ENCODE measurements around the gene ARL3. TPM values are rescaled to one million over a fixed set of nuclear protein-coding genes. Genes with fewer than 3 reads are reported as not detected.
A peak's percentile ranks its signal among the peaks of the same experiment; 100 is the strongest.

Gene ARL3
- total and polyA plus RNA-seq, 2 experiments from 2014 or later, result 8.5 to 22.6 TPM

DNA sequence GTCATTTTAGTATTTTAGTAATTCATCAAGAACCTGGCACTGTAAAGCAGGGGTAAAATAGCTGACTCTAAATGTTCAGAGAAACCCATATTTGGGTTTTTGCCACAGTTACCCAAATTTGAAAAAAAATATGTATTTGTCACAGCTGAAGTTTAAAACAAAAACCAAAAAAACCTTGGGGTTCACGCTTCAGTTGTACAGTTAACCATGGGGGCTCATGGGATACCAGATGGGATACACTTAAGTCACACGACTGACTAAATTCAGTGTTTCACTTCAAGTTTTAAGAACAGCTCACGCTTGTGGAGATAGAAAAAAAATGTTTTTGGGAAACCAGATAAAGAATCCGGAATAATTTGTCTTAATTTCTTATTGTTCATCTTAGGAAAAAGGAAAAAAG is 2.1 kb downstream of the ARL3 start:
- ATAC-seq (no peak), DNase-seq (ENCODE audit: low spot score) (no peak)
- no peaks in the 10 kb centered on the region for H3K9me2 ChIP-seq (ENCODE audit: insufficient read depth)
- Mint-ChIP-seq H3K27me3 (ENCODE audit: insufficient read depth, low read depth, poor library complexity) (peaks cover 2% of the 10 kb centered on the region), H3K36me3 (ENCODE audit: low read depth) (peaks cover 7% of the 10 kb centered on the region), H3K27ac (no peak overlapping the region), H3K4me3 (peak overlapping the region; percentile 90; the same call in 2 of the 3 replicates), H3K4me1 (peaks cover 27% of the 10 kb centered on the region), H3K9me3 (no peaks in the 10 kb centered on the region)
- no peaks in the 10 kb centered on the region for H3K27me3 ChIP-seq (ENCODE audit: insufficient read depth)
- H3K4me2 ChIP-seq, result no peak overlapping the region
- peaks cover 22% of the 10 kb centered on the region for H4K20me1 ChIP-seq (replicated peaks; ENCODE audit: insufficient read depth)
- H2AFZ ChIP-seq, result no peak overlapping the region
- H3K79me2 ChIP-seq (replicated peaks; ENCODE audit: insufficient read depth), result peaks cover 85% of the 10 kb centered on the region
- H3K4me3 ChIP-seq, result no peak overlapping the region
- H3F3A ChIP-seq (replicated peaks; ENCODE audit: low read depth), result peaks cover 6% of the 10 kb centered on the region; the same call in 1 of the 2 replicates
- H3K4me1 ChIP-seq (ENCODE audit: insufficient read depth), result peaks cover 20% of the 10 kb centered on the region
- no peak overlapping the region for H3K27ac ChIP-seq (ENCODE audit: low read depth)
- 0 out of 2 replicates have a peak, but pooled peaks cover 4% of the 10 kb centered on the region for H3K36me3 ChIP-seq (ENCODE audit: insufficient read depth)
- TF ChIP-seq ZNF114 (CRISPR knock-in tag; IDR thresholded peaks at IDR 0.05) (no peak), POLR2AphosphoS5 (IDR thresholded peaks at IDR 0.05; ENCODE audit: low read depth) (no peak), CREB1 (CRISPR knock-in tag; IDR thresholded peaks at IDR 0.05; ENCODE audit: low read depth) (no peak), JUNB (IDR thresholded peaks at IDR 0.05; ENCODE audit: unreplicated experiment) (no peak), ZNF331 (CRISPR knock-in tag; IDR thresholded peaks at IDR 0.05; ENCODE audit: low read depth) (no peak)
- TF ChIP-seq, protein P1, sequence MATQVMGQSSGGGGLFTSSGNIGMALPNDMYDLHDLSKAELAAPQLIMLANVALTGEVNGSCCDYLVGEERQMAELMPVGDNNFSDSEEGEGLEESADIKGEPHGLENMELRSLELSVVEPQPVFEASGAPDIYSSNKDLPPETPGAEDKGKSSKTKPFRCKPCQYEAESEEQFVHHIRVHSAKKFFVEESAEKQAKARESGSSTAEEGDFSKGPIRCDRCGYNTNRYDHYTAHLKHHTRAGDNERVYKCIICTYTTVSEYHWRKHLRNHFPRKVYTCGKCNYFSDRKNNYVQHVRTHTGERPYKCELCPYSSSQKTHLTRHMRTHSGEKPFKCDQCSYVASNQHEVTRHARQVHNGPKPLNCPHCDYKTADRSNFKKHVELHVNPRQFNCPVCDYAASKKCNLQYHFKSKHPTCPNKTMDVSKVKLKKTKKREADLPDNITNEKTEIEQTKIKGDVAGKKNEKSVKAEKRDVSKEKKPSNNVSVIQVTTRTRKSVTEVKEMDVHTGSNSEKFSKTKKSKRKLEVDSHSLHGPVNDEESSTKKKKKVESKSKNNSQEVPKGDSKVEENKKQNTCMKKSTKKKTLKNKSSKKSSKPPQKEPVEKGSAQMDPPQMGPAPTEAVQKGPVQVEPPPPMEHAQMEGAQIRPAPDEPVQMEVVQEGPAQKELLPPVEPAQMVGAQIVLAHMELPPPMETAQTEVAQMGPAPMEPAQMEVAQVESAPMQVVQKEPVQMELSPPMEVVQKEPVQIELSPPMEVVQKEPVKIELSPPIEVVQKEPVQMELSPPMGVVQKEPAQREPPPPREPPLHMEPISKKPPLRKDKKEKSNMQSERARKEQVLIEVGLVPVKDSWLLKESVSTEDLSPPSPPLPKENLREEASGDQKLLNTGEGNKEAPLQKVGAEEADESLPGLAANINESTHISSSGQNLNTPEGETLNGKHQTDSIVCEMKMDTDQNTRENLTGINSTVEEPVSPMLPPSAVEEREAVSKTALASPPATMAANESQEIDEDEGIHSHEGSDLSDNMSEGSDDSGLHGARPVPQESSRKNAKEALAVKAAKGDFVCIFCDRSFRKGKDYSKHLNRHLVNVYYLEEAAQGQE (IDR thresholded peaks at IDR 0.05; ENCODE audit: unreplicated experiment), result no peak

DNA sequence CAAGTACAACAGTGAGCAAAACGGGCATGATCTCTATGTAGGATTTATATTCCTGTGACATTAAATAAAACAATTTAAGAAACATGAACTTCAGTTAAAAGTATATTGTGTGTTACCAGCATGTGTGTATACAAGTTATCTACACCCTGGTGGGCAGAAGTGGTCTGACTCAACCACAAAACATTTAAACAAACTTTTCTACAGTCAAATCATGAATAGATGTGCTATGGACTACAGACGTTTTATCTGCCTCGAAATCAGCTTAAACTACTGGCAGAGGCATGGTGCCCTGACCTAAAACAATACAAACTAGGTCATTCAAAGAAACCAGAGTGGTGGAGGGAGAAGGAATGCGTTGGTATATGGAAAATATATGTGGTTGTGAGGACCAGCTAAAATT is 3.6 kb downstream of the ARL3 start:
- Histone ChIP-seq H3K4me2 (no peak overlapping the region), H3K27me3 (ENCODE audit: insufficient read depth) (no peaks in the 10 kb centered on the region), H3K4me3 (no peak overlapping the region), H3K36me3 (ENCODE audit: insufficient read depth) (no peaks in the 10 kb centered on the region), H3K4me1 (ENCODE audit: insufficient read depth) (peaks cover 9% of the 10 kb centered on the region), H3F3A (replicated peaks; ENCODE audit: low read depth) (peaks cover 6% of the 10 kb centered on the region; the same call in 1 of the 2 replicates), H3K27ac (ENCODE audit: low read depth) (no peak overlapping the region), H3K9me2 (ENCODE audit: insufficient read depth) (no peaks in the 10 kb centered on the region), H4K20me1 (replicated peaks; ENCODE audit: insufficient read depth) (peaks cover 15% of the 10 kb centered on the region), H3K79me2 (replicated peaks; ENCODE audit: insufficient read depth) (peaks cover 83% of the 10 kb centered on the region), H2AFZ (no peak overlapping the region)
- H3K27ac Mint-ChIP-seq, result no peak overlapping the region
- no peaks in the 10 kb centered on the region; the same call in 1 of the 3 replicates for H3K36me3 Mint-ChIP-seq (ENCODE audit: low read depth)
- no peaks in the 10 kb centered on the region for H3K27me3 Mint-ChIP-seq (ENCODE audit: insufficient read depth, low read depth, poor library complexity)
- ATAC-seq, result no peak
- H3K4me1 Mint-ChIP-seq, result peaks cover 15% of the 10 kb centered on the region
- H3K4me3 Mint-ChIP-seq, result no peak overlapping the region
- H3K9me3 Mint-ChIP-seq, result no peaks in the 10 kb centered on the region
- no peak for DNase-seq (ENCODE audit: low spot score)
- TF ChIP-seq STAT1 (IDR thresholded peaks at IDR 0.05; ENCODE audit: unreplicated experiment), result no peak
- TF ChIP-seq ZNF114 (CRISPR knock-in tag; IDR thresholded peaks at IDR 0.05), result no peak
- no peak for TF ChIP-seq JUNB (IDR thresholded peaks at IDR 0.05; ENCODE audit: unreplicated experiment)
- TF ChIP-seq, protein P2, sequence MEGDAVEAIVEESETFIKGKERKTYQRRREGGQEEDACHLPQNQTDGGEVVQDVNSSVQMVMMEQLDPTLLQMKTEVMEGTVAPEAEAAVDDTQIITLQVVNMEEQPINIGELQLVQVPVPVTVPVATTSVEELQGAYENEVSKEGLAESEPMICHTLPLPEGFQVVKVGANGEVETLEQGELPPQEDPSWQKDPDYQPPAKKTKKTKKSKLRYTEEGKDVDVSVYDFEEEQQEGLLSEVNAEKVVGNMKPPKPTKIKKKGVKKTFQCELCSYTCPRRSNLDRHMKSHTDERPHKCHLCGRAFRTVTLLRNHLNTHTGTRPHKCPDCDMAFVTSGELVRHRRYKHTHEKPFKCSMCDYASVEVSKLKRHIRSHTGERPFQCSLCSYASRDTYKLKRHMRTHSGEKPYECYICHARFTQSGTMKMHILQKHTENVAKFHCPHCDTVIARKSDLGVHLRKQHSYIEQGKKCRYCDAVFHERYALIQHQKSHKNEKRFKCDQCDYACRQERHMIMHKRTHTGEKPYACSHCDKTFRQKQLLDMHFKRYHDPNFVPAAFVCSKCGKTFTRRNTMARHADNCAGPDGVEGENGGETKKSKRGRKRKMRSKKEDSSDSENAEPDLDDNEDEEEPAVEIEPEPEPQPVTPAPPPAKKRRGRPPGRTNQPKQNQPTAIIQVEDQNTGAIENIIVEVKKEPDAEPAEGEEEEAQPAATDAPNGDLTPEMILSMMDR (conservative IDR thresholded peaks at IDR 0.05; ENCODE audit: low read depth in 2 of 2), result no peak
- TF ChIP-seq NANOG (IDR thresholded peaks at IDR 0.05; ENCODE audit: borderline replicate concordance), result no peak
- no peak for TF ChIP-seq ZNF331 (CRISPR knock-in tag; IDR thresholded peaks at IDR 0.05; ENCODE audit: low read depth)
- TF ChIP-seq EZH2phosphoT487 (IDR thresholded peaks at IDR 0.05; ENCODE audit: unreplicated experiment), result no peak
- no peak for TF ChIP-seq EZH2 (IDR thresholded peaks at IDR 0.05; ENCODE audit: low read depth, unreplicated experiment)
- no peak for TF ChIP-seq CREB1 (CRISPR knock-in tag; IDR thresholded peaks at IDR 0.05; ENCODE audit: low read depth)
- TF ChIP-seq, protein P3, sequence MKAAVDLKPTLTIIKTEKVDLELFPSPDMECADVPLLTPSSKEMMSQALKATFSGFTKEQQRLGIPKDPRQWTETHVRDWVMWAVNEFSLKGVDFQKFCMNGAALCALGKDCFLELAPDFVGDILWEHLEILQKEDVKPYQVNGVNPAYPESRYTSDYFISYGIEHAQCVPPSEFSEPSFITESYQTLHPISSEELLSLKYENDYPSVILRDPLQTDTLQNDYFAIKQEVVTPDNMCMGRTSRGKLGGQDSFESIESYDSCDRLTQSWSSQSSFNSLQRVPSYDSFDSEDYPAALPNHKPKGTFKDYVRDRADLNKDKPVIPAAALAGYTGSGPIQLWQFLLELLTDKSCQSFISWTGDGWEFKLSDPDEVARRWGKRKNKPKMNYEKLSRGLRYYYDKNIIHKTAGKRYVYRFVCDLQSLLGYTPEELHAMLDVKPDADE (IDR thresholded peaks at IDR 0.05), result no peak
- TF ChIP-seq, protein P1 (IDR thresholded peaks at IDR 0.05; ENCODE audit: unreplicated experiment), result no peak
- no peak for TF ChIP-seq POLR2AphosphoS5 (IDR thresholded peaks at IDR 0.05; ENCODE audit: low read depth)
